KG1 (cell line): ENCODE results near the gene PPT2.
"Not testable (repeated sequence)": the region's sequence is repeated elsewhere in the genome, so short reads cannot be mapped to it uniquely, and the experiment has no call there.

Experiments
- DNase-seq: peaks from one replicate; lab custom pipeline; 2025; lab: John Stamatoyannopoulos, UW

PPT2 gene

GRCh38 chr6:32210191-32210601, 56.3 kb downstream of the PPT2 start:
- DNase-seq = no peak

- DNase-seq = not testable (repeated sequence)
These were observed 57.5 kb downstream of the PPT2 start for GRCh38 chr6:32211432-32211831.

- no peak for DNase-seq
These were observed 58.3 kb downstream of the PPT2 start for GRCh38 chr6:32212076-32212760.
